Karpas-422 (cell line): ENCODE measurements around the gene PNPLA2. TPM values are rescaled to one million over a fixed set of nuclear protein-coding genes. Genes with fewer than 3 reads are reported as not detected.

Experiments
- DNase-seq: peaks from one replicate; pipeline ENCODE4 v3.0.0-alpha.2; 2015
- H2AFZ ChIP-seq: fragments of 200-600 bp; sonication (generic); 2 replicates; pipeline ENCODE4 v1.6.1; 2014; ENCODE audit warnings: antibody characterized with exemption, low read length, mixed read lengths
- H3K27ac ChIP-seq: fragments of 200-600 bp; sonication (generic); 2 replicates; pipeline ENCODE4 v1.5.1; 2014; ENCODE audit warnings: mild to moderate bottlenecking, low read length, moderate library complexity
- H3K27me3 ChIP-seq: fragments of 200-600 bp; sonication (generic); 2 replicates; pipeline ENCODE4 v1.6.1; 2014; ENCODE audit warnings: low read length, mixed read lengths
- H3K36me3 ChIP-seq: fragments of 200-600 bp; sonication (generic); 2 replicates; pipeline ENCODE4 v1.6.1; 2014; ENCODE audit warnings: low read length, mixed read lengths; ENCODE audit not compliant: insufficient read depth
- H3K4me1 ChIP-seq: fragments of 200-600 bp; sonication (generic); 2 replicates; pipeline ENCODE4 v1.6.1; 2014; ENCODE audit warnings: mild to moderate bottlenecking, low read length, mixed read lengths
- H3K4me2 ChIP-seq: fragments of 200-600 bp; sonication (generic); 2 replicates; pipeline ENCODE4 v1.6.1; 2014; ENCODE audit warnings: low read length, low read depth, mild to moderate bottlenecking; ENCODE audit not compliant: poor library complexity, severe bottlenecking
- H3K4me3 ChIP-seq: fragments of 200-600 bp; sonication (generic); 2 replicates; pipeline ENCODE4 v1.5.1; 2014; ENCODE audit warnings: mild to moderate bottlenecking, antibody characterized with exemption, low read length, mixed read lengths
- H3K79me2 ChIP-seq: fragments of 200-600 bp; sonication (generic); 2 replicates; pipeline ENCODE4 v1.6.1; 2014; ENCODE audit warnings: mild to moderate bottlenecking, low read length, mixed read lengths
- H3K9ac ChIP-seq: fragments of 200-600 bp; sonication (generic); 2 replicates; pipeline ENCODE4 v1.6.0; 2014; ENCODE audit warnings: low read length
- H3K9me2 ChIP-seq: fragments of 200-600 bp; sonication (generic), shearing (Covaris generic); replicated peaks from 2 replicates; pipeline ENCODE4 v1.6.0; 2014; ENCODE audit warnings: mild to moderate bottlenecking, low read length, moderate library complexity; ENCODE audit not compliant: insufficient read depth
- H3K9me3 ChIP-seq: fragments of 300-700, 200-600 bp; sonication (generic); 2 replicates; pipeline ENCODE4 v1.6.1; 2014; ENCODE audit warnings: low read length, mixed read lengths
- H4K20me1 ChIP-seq: fragments of 200-600 bp; sonication (generic); 2 replicates; pipeline ENCODE4 v1.6.1; 2014; ENCODE audit warnings: mild to moderate bottlenecking, antibody characterized with exemption, low read length, low read depth; ENCODE audit not compliant: insufficient read depth
- total RNA-seq: library from RNA; depleted of rRNA; stranded (reverse); fragments of >200 nt; shearing (Covaris generic); gene quantifications from 2 replicates; pipeline ENCODE4 v1.2.3, GENCODE V29; 2014; ENCODE audit warnings: low replicate concordance

Gene PNPLA2
- total RNA-seq, 1 experiment from 2014 or later = 32.5 TPM

GRCh38 chr11:856397-856796 lies 37.7 kb downstream of the PNPLA2 start:
- H3K9me2 ChIP-seq = no peaks in the 10 kb centered on the region
- H3K9ac ChIP-seq = no peak overlapping the region
- H4K20me1 ChIP-seq = no peaks in the 10 kb centered on the region
- no peaks in the 10 kb centered on the region for H3K36me3 ChIP-seq
- peak overlapping the region; percentile 50 for H3K4me2 ChIP-seq
- no peak overlapping the region for H3K27ac ChIP-seq
- H2AFZ ChIP-seq = no peak overlapping the region
- H3K79me2 ChIP-seq = no peaks in the 10 kb centered on the region
- no peaks in the 10 kb centered on the region for H3K27me3 ChIP-seq
- no peaks in the 10 kb centered on the region for H3K9me3 ChIP-seq
- peaks cover 10% of the 10 kb centered on the region for H3K4me1 ChIP-seq
- DNase-seq = no peak
- no peak overlapping the region for H3K4me3 ChIP-seq

DNA sequence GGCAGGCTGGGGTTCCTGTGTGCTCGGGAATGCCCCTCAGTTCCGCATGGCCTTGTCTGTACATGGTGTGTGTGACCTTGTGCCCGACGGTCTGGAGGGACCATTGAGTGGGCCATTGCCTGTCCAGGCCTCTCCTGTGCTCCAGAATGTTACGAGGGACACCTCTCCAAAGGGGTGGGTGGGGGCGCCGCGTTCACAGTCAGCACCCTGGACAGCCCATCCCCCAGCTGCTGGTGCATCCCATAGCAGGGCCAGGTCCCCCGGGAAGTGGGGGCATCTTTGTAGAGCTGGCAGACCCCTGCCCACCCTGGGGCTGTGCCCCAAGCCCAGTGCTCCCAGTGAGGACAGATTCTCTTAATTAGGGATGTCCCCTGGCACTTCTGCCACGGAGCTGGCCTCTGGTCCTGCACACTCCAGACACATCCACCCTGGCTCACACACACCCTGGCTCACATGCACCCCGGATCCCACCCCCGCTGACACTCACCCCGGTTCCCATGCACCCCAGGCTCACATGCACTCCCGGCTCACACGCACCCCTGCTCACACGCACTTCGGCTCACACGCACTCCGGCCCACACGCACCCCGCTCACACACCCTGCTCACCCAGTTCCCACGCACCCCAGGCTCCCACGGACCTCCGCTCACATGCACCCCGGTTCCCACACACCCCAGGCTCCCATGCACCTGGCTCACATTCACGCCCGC lies 39.5 kb downstream of the PNPLA2 start:
- Histone ChIP-seq H3K36me3 (no peaks in the 10 kb centered on the region), H4K20me1 (no peaks in the 10 kb centered on the region), H3K4me2 (no peak overlapping the region), H3K9ac (no peak overlapping the region), H3K4me3 (no peak overlapping the region), H3K27me3 (no peaks in the 10 kb centered on the region), H3K9me2 (no peaks in the 10 kb centered on the region), H3K9me3 (no peaks in the 10 kb centered on the region), H2AFZ (no peak overlapping the region), H3K79me2 (no peaks in the 10 kb centered on the region), H3K4me1 (peaks cover 10% of the 10 kb centered on the region), H3K27ac (no peak overlapping the region)
- no peak for DNase-seq

DNA sequence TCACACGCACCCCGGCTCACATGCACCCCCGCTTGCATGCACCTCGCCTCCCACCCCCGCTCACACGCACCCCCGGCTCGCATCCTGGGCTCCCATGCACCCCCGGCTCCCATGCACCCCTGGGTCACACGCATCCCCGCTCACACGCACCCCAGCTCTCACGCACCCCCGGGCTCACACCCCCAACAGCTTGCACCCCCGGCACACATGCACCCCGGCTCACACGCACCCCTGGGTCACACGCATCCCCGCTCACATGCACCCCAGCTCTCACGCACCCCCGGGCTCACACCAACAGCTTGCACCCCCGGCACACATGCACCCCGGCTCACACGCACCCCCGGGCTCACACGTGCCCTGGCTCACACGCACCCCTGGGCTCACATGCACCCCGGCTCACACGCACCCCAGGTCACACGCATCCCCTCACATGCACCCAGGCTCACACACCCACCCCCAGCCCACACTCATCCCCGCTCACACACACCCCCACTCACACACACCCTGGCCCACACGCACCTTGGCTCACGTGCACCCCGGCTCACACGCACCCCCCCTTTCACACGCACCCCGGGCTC lies 40.1 kb downstream of the PNPLA2 start:
- Histone ChIP-seq H3K79me2 (no peaks in the 10 kb centered on the region), H3K9ac (no peak overlapping the region), H3K27me3 (no peaks in the 10 kb centered on the region), H3K9me3 (no peaks in the 10 kb centered on the region), H3K4me1 (peaks cover 10% of the 10 kb centered on the region), H2AFZ (no peak overlapping the region), H3K4me3 (no peak overlapping the region), H3K4me2 (no peak overlapping the region), H3K36me3 (no peaks in the 10 kb centered on the region), H4K20me1 (0 out of 2 replicates have a peak, but pooled peaks cover 4% of the 10 kb centered on the region), H3K27ac (no peak overlapping the region), H3K9me2 (no peaks in the 10 kb centered on the region)
- no peak for DNase-seq

DNA sequence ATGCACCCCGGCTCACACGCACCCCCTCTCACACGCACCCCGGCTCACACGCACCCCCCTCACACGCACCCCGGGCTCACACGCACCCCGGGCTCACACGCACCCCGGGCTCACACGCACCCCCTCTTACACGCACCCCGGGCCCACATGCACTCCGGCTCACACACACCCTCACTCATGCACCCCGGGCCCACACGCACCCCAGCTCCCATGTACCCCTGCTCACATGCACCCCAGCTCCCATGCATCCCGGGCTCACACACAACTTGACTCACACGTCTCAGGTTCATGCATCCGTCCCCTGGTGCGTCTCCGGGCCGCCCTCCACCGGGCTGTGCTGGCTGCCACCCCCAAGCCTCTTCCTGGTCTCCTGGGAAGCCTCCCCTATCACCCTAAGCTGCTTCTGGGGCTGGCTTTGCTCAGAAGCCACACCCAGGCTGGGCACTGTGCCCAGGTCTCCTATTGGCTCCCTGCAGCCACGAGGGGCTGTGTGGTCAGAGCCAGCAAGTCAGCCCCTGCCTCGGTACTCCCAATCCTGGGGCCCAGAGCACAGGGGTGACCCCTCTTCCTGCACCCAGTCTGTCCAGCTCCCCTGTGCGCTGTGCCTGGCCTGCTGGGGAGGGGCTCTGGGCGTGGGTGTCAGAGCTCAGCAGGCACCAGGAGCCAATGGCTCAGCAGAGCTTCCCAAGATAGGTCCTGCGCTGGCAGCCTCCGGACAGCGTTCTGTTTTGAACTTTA lies 40.8 kb downstream of the PNPLA2 start:
- Histone ChIP-seq H2AFZ (no peak overlapping the region), H3K79me2 (no peaks in the 10 kb centered on the region), H3K4me1 (peaks cover 10% of the 10 kb centered on the region), H4K20me1 (0 out of 2 replicates have a peak, but pooled peaks cover 6% of the 10 kb centered on the region), H3K4me3 (no peak overlapping the region), H3K9me3 (no peaks in the 10 kb centered on the region), H3K4me2 (no peak overlapping the region), H3K27me3 (no peaks in the 10 kb centered on the region), H3K9ac (no peak overlapping the region), H3K36me3 (no peaks in the 10 kb centered on the region), H3K9me2 (no peaks in the 10 kb centered on the region), H3K27ac (no peak overlapping the region)
- peak; percentile 74 for DNase-seq

- Histone ChIP-seq H3K4me1 (peaks cover 10% of the 10 kb centered on the region), H3K9ac (no peak overlapping the region), H2AFZ (no peak overlapping the region), H3K9me3 (no peaks in the 10 kb centered on the region), H3K4me3 (no peak overlapping the region), H3K4me2 (no peak overlapping the region), H3K36me3 (no peaks in the 10 kb centered on the region), H3K79me2 (no peaks in the 10 kb centered on the region), H4K20me1 (0 out of 2 replicates have a peak, but pooled peaks cover 6% of the 10 kb centered on the region), H3K27me3 (no peaks in the 10 kb centered on the region), H3K9me2 (no peaks in the 10 kb centered on the region), H3K27ac (no peak overlapping the region)
- DNase-seq = no peak
Observed at GRCh38 chr11:860234-861104, 41.8 kb downstream of the PNPLA2 start.

DNA sequence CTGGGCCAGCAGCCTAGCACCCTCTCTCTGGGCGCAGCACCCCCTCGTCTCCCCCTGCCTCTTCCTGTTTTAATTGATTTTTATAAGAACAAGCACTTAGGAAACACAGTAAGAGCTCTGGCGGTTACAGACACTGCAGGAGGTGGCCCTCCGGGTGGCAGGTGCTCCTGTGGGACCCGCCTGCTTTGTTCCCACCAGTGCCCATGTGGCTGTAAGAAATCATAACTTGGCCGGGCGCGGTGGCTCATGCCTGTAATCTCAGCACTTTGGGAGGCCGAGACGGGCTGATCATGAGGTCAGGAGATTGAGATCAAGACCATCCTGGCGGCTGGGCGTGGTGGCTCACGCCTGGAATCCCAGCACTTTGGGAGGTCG lies 42.4 kb downstream of the PNPLA2 start:
- Histone ChIP-seq H3K79me2 (no peaks in the 10 kb centered on the region), H3K9ac (no peak overlapping the region), H3K36me3 (no peaks in the 10 kb centered on the region), H3K9me3 (no peaks in the 10 kb centered on the region), H4K20me1 (0 out of 2 replicates have a peak, but pooled peaks cover 6% of the 10 kb centered on the region), H3K4me2 (no peak overlapping the region), H3K4me1 (peaks cover 10% of the 10 kb centered on the region), H3K4me3 (no peak overlapping the region), H3K27me3 (no peaks in the 10 kb centered on the region), H3K9me2 (no peaks in the 10 kb centered on the region), H3K27ac (no peak overlapping the region), H2AFZ (no peak overlapping the region)
- no peak for DNase-seq

- no peaks in the 10 kb centered on the region for H3K9me3 ChIP-seq
- no peak overlapping the region for H3K9ac ChIP-seq
- H2AFZ ChIP-seq = no peak overlapping the region
- H4K20me1 ChIP-seq = 0 out of 2 replicates have a peak, but pooled peaks cover 6% of the 10 kb centered on the region
- H3K4me3 ChIP-seq = no peak overlapping the region
- no peaks in the 10 kb centered on the region for H3K79me2 ChIP-seq
- H3K4me1 ChIP-seq = peaks cover under 1% of the 10 kb centered on the region
- H3K4me2 ChIP-seq = no peak overlapping the region
- H3K27me3 ChIP-seq = no peaks in the 10 kb centered on the region
- no peaks in the 10 kb centered on the region for H3K36me3 ChIP-seq
- no peak for DNase-seq
- no peak overlapping the region for H3K27ac ChIP-seq
- no peaks in the 10 kb centered on the region for H3K9me2 ChIP-seq
Observed at GRCh38 chr11:862081-862661, 43.5 kb downstream of the PNPLA2 start.
